ENCODE results near the gene SESN2. TPM values are rescaled to one million over a fixed set of nuclear protein-coding genes. Genes with fewer than 3 reads are reported as not detected.

The SESN2 gene
- total RNA-seq, 1 donor from 2014 or later: 22.2 TPM

GRCh38 chr1:28309702-28310101, 50.4 kb downstream of the SESN2 start:
- no peak overlapping the region for H3K27ac Mint-ChIP-seq
- H3K4me3 Mint-ChIP-seq (ENCODE audit: low read depth): no peak overlapping the region
- no peaks in the 10 kb centered on the region for H3K9me3 Mint-ChIP-seq (ENCODE audit: low read depth)
- H3K36me3 Mint-ChIP-seq (ENCODE audit: insufficient read depth): no peaks in the 10 kb centered on the region
- H3K27me3 Mint-ChIP-seq: no peaks in the 10 kb centered on the region
- DNase-seq (ENCODE audit: low spot score, unreplicated experiment): no peak
- no peaks in the 10 kb centered on the region for H3K4me1 Mint-ChIP-seq (ENCODE audit: low read depth)
- TF ChIP-seq, protein P1, sequence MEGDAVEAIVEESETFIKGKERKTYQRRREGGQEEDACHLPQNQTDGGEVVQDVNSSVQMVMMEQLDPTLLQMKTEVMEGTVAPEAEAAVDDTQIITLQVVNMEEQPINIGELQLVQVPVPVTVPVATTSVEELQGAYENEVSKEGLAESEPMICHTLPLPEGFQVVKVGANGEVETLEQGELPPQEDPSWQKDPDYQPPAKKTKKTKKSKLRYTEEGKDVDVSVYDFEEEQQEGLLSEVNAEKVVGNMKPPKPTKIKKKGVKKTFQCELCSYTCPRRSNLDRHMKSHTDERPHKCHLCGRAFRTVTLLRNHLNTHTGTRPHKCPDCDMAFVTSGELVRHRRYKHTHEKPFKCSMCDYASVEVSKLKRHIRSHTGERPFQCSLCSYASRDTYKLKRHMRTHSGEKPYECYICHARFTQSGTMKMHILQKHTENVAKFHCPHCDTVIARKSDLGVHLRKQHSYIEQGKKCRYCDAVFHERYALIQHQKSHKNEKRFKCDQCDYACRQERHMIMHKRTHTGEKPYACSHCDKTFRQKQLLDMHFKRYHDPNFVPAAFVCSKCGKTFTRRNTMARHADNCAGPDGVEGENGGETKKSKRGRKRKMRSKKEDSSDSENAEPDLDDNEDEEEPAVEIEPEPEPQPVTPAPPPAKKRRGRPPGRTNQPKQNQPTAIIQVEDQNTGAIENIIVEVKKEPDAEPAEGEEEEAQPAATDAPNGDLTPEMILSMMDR (IDR thresholded peaks at IDR 0.05; ENCODE audit: unreplicated experiment): no peak

GRCh38 chr1:28313702-28314546, 54.6 kb downstream of the SESN2 start:
- H3K27ac Mint-ChIP-seq: no peak overlapping the region
- no peaks in the 10 kb centered on the region for H3K9me3 Mint-ChIP-seq (ENCODE audit: low read depth)
- no peaks in the 10 kb centered on the region for H3K27me3 Mint-ChIP-seq
- no peak overlapping the region for H3K4me3 Mint-ChIP-seq (ENCODE audit: low read depth)
- DNase-seq (ENCODE audit: low spot score, unreplicated experiment): no peak
- H3K4me1 Mint-ChIP-seq (ENCODE audit: low read depth): no peaks in the 10 kb centered on the region
- H3K36me3 Mint-ChIP-seq (ENCODE audit: insufficient read depth): no peaks in the 10 kb centered on the region
- TF ChIP-seq, protein P1 (IDR thresholded peaks at IDR 0.05; ENCODE audit: unreplicated experiment): no peak

- H3K4me1 Mint-ChIP-seq (ENCODE audit: low read depth): no peaks in the 10 kb centered on the region
- no peak overlapping the region for H3K4me3 Mint-ChIP-seq (ENCODE audit: low read depth)
- DNase-seq (ENCODE audit: low spot score, unreplicated experiment): no peak
- H3K36me3 Mint-ChIP-seq (ENCODE audit: insufficient read depth): no peaks in the 10 kb centered on the region
- H3K9me3 Mint-ChIP-seq (ENCODE audit: low read depth): no peaks in the 10 kb centered on the region
- no peaks in the 10 kb centered on the region for H3K27me3 Mint-ChIP-seq
- TF ChIP-seq, protein P1 (IDR thresholded peaks at IDR 0.05; ENCODE audit: unreplicated experiment): no peak
- peak overlapping the region; percentile 24 for H3K27ac Mint-ChIP-seq
Measured at GRCh38 chr1:28314547-28314941, 55.2 kb downstream of the SESN2 start.

- Mint-ChIP-seq H3K9me3 (ENCODE audit: low read depth) (no peaks in the 10 kb centered on the region), H3K4me3 (ENCODE audit: low read depth) (no peak overlapping the region), H3K4me1 (ENCODE audit: low read depth) (peaks cover 2% of the 10 kb centered on the region), H3K36me3 (ENCODE audit: insufficient read depth) (no peaks in the 10 kb centered on the region), H3K27ac (no peak overlapping the region), H3K27me3 (no peaks in the 10 kb centered on the region)
- TF ChIP-seq, protein P1 (IDR thresholded peaks at IDR 0.05; ENCODE audit: unreplicated experiment): no peak
- DNase-seq (ENCODE audit: low spot score, unreplicated experiment): no peak
Measured at GRCh38 chr1:28317014-28317413, 57.7 kb downstream of the SESN2 start.

DNA sequence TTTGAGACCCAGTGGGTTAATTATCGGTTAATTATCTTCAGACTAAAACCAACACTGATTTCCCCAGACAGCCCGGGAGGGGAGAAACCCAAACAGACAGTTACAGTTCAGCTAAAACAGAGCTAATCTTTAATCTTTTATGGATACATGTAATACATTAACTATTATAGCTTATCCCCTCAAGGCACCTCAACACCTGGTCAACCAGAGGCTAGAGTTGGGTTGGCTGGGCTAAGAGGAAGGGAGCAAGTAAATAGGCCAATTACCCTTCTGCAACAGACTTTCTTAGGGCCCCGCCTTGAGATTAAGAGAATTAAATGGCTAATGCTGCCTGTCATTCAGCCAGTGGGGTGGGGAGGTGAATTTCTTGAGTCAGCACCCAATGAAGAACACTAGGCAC, 62.9 kb downstream of the SESN2 start:
- TF ChIP-seq, protein P1 (IDR thresholded peaks at IDR 0.05; ENCODE audit: unreplicated experiment): no peak
- Mint-ChIP-seq H3K4me3 (ENCODE audit: low read depth) (no peak overlapping the region), H3K27me3 (no peaks in the 10 kb centered on the region), H3K9me3 (ENCODE audit: low read depth) (no peaks in the 10 kb centered on the region), H3K4me1 (ENCODE audit: low read depth) (peaks cover 12% of the 10 kb centered on the region), H3K27ac (peak overlapping the region; percentile 16), H3K36me3 (ENCODE audit: insufficient read depth) (no peaks in the 10 kb centered on the region)
- no peak for DNase-seq (ENCODE audit: low spot score, unreplicated experiment)

Data from progenitor cell of endocrine pancreas (in vitro differentiated cells).